GM12875 (cell line): ENCODE data around the gene IQSEC1.

ENCODE experiments used
- H3K4me3 ChIP-seq: one replicate; pipeline ENCODE4 v1.5.1; 2011; ENCODE audit warnings: low read depth, low read length, control low read depth
- CTCF ChIP-seq: IDR thresholded peaks from 2 replicates; pipeline ENCODE4 v1.5.1; 2011; ENCODE audit warnings: low read depth, mild to moderate bottlenecking, control low read depth, inconsistent platforms, low read length, moderate library complexity, borderline replicate concordance; ENCODE audit not compliant: insufficient read depth

Gene IQSEC1

GRCh38 chr3:13022348-13023234 is 50.6 kb downstream of the IQSEC1 start:
- no peak for TF ChIP-seq CTCF
- H3K4me3 ChIP-seq, result peak overlapping the region; percentile 79

- no peak for TF ChIP-seq CTCF
- peak overlapping the region; percentile 79 for H3K4me3 ChIP-seq
Measured at GRCh38 chr3:13021141-13022114, 51.8 kb downstream of the IQSEC1 start.

GRCh38 chr3:13020159-13020750 is 53.0 kb downstream of the IQSEC1 start:
- TF ChIP-seq CTCF, result no peak
- H3K4me3 ChIP-seq, result peak overlapping the region; percentile 79

GRCh38 chr3:13019243-13020095 is 53.8 kb downstream of the IQSEC1 start:
- peak overlapping the region; percentile 79 for H3K4me3 ChIP-seq
- TF ChIP-seq CTCF, result no peak

GRCh38 chr3:13018561-13019242 is 54.5 kb downstream of the IQSEC1 start:
- peak overlapping the region; percentile 10 for H3K4me3 ChIP-seq
- TF ChIP-seq CTCF, result no peak

GRCh38 chr3:13018043-13018451 is 55.2 kb downstream of the IQSEC1 start:
- TF ChIP-seq CTCF, result no peak
- H3K4me3 ChIP-seq, result no peak overlapping the region
